Measurements from ENCODE around the gene L1CAM. TPM values are rescaled to one million over a fixed set of nuclear protein-coding genes. Genes with fewer than 3 reads are reported as not detected.

The L1CAM gene
- total and polyA plus RNA-seq, 12 donors, result 1.1 to 5.6 (median 2.7) TPM

GRCh38 chrX:153876112-153876491 lies 9.9 kb downstream of the L1CAM start:
- Histone ChIP-seq H3K4me1 (no peaks in the 10 kb centered on the region), H3K36me3 (no peaks in the 10 kb centered on the region), H3K27ac (no peak overlapping the region), H3K9me3 (no peaks in the 10 kb centered on the region), H3K4me3 (no peak overlapping the region), H3K27me3 (peaks cover 0 to 94% (median 7%) of the 10 kb centered on the region in 7 donors)
- intact Hi-C loops (cut with DNase I), result no loop called here
- TF ChIP-seq CTCF (IDR thresholded peaks at IDR 0.05), result no peak
- no peak for ATAC-seq
- no peak for DNase-seq
- WGBS, 2 donors, result 48 to 57% methylated on average over 3 of the region's 3 CpGs

GRCh38 chrX:153875391-153876111 lies 10.4 kb downstream of the L1CAM start:
- H3K27ac ChIP-seq, result no peak overlapping the region
- no peak for TF ChIP-seq CTCF (IDR thresholded peaks at IDR 0.05)
- no peak overlapping the region for H3K4me3 ChIP-seq
- H3K4me1 ChIP-seq, result no peaks in the 10 kb centered on the region
- H3K36me3 ChIP-seq, result no peaks in the 10 kb centered on the region
- H3K27me3 ChIP-seq, result peaks cover 0 to 94% (median 6%) of the 10 kb centered on the region in 7 donors
- DNase-seq (peak; percentile 51 to 52), ATAC-seq (peak; percentile 69 to 91 (median 78))
- intact Hi-C loops (cut with DNase I), result no loop called here
- H3K9me3 ChIP-seq, result no peaks in the 10 kb centered on the region
- 1 to 2% methylated on average over 20 to 41 of the region's 42 CpGs for WGBS, 2 donors

GRCh38 chrX:153874366-153875125 lies 11.4 kb downstream of the L1CAM start:
- H3K27me3 ChIP-seq, result peaks cover 0 to 94% (median 0%) of the 10 kb centered on the region in 7 donors
- ATAC-seq (no peak), DNase-seq (no peak)
- no peaks in the 10 kb centered on the region for H3K36me3 ChIP-seq
- no peak overlapping the region for H3K27ac ChIP-seq
- WGBS, 2 donors, result 85% methylated on average over 13 of the region's 13 CpGs
- H3K4me3 ChIP-seq, result no peak overlapping the region
- no peaks in the 10 kb centered on the region for H3K4me1 ChIP-seq
- intact Hi-C loops (cut with DNase I), result no loop called here
- no peak for TF ChIP-seq CTCF (IDR thresholded peaks at IDR 0.05)
- no peaks in the 10 kb centered on the region for H3K9me3 ChIP-seq

- no peaks in the 10 kb centered on the region for H3K4me1 ChIP-seq
- ATAC-seq (no peak), DNase-seq (no peak)
- no peak overlapping the region for H3K27ac ChIP-seq
- intact Hi-C loops (cut with DNase I), result no loop called here
- H3K36me3 ChIP-seq, result no peaks in the 10 kb centered on the region
- peaks cover 0 to 93% (median 0%) of the 10 kb centered on the region in 7 donors for H3K27me3 ChIP-seq
- H3K4me3 ChIP-seq, result no peak overlapping the region
- WGBS, 2 donors, result 18 to 30% methylated on average over 2 to 3 of the region's 3 CpGs
- no peak for TF ChIP-seq CTCF (IDR thresholded peaks at IDR 0.05)
- H3K9me3 ChIP-seq, result no peaks in the 10 kb centered on the region
These were observed 11.9 kb downstream of the L1CAM start for GRCh38 chrX:153874085-153874365.

All from heart right ventricle (tissue), 16 donors.